GM23338 (cell line): ENCODE results near the gene NOX5. TPM values are rescaled to one million over a fixed set of nuclear protein-coding genes. Genes with fewer than 3 reads are reported as not detected.

Source experiments
- ATAC-seq: fragments of 200-7000 bp; cut with Tn5 transposase; 3 replicates; pipeline ENCODE4 v1.9.1; 2020
- DNase-seq: peaks from one replicate; pipeline ENCODE4 v3.0.0-alpha.2; 2015; ENCODE audit warnings: low spot score
- H2AFZ ChIP-seq: fragments of 200-600 bp; sonication (generic); 2 replicates; pipeline ENCODE4 v1.8.0; 2016; ENCODE audit warnings: antibody characterized with exemption, mild to moderate bottlenecking, moderate library complexity
- H3F3A ChIP-seq: fragments of 200-600 bp; sonication (generic); replicated peaks from 2 replicates; pipeline ENCODE4 v1.8.0; 2017; ENCODE audit warnings: antibody characterized with exemption, mixed run types, low read depth
- H3K27ac ChIP-seq: fragments of 200-600 bp; sonication (generic); 2 replicates; pipeline ENCODE4 v1.6.1; 2016; ENCODE audit warnings: low read depth
- H3K27me3 ChIP-seq: fragments of 200-600 bp; sonication (generic); 2 replicates; pipeline ENCODE4 v1.8.0; 2016; ENCODE audit warnings: mild to moderate bottlenecking, mixed run types, moderate library complexity; ENCODE audit not compliant: insufficient read depth
- H3K36me3 ChIP-seq: fragments of 200-600 bp; sonication (generic); 2 replicates; pipeline ENCODE4 v1.8.0; 2016; ENCODE audit warnings: mild to moderate bottlenecking; ENCODE audit not compliant: insufficient read depth
- H3K4me1 ChIP-seq: fragments of 200-600 bp; sonication (generic); 2 replicates; pipeline ENCODE4 v1.8.0; 2016; ENCODE audit warnings: mild to moderate bottlenecking, moderate library complexity; ENCODE audit not compliant: insufficient read depth
- H3K4me2 ChIP-seq: fragments of 200-600 bp; sonication (generic); 2 replicates; pipeline ENCODE4 v1.7.1; 2017; ENCODE audit warnings: mixed run types
- H3K4me3 ChIP-seq: fragments of 200-600 bp; sonication (generic); 2 replicates; pipeline ENCODE4 v1.6.1; 2016; ENCODE audit warnings: mixed run types
- H3K79me2 ChIP-seq: fragments of 200-600 bp; sonication (generic); replicated peaks from 2 replicates; pipeline ENCODE4 v1.8.0; 2017; ENCODE audit warnings: mild to moderate bottlenecking; ENCODE audit not compliant: insufficient read depth
- H3K9me2 ChIP-seq: fragments of 200-600 bp; sonication (generic); 2 replicates; pipeline ENCODE4 v1.8.0; 2017; ENCODE audit not compliant: insufficient read depth
- H4K20me1 ChIP-seq: fragments of 200-600 bp; sonication (generic); replicated peaks from 2 replicates; pipeline ENCODE4 v1.8.0; 2017; ENCODE audit warnings: mild to moderate bottlenecking; ENCODE audit not compliant: insufficient read depth
- H3K27ac Mint-ChIP-seq: 2 replicates; pipeline ENCODE4 v1.8.0; 2020; ENCODE audit warnings: inconsistent platforms, mild to moderate bottlenecking, moderate library complexity, mixed read lengths
- H3K27me3 Mint-ChIP-seq: 3 replicates; pipeline ENCODE4 v1.8.0; 2022; ENCODE audit warnings: low read depth, mild to moderate bottlenecking, moderate library complexity, mixed read lengths, inconsistent platforms; ENCODE audit not compliant: insufficient read depth, poor library complexity
- H3K36me3 Mint-ChIP-seq: 3 replicates; pipeline ENCODE4 v1.8.0; 2021; ENCODE audit warnings: low read depth, mild to moderate bottlenecking, inconsistent platforms, moderate library complexity, mixed read lengths
- H3K4me1 Mint-ChIP-seq: 3 replicates; pipeline ENCODE4 v1.8.0; 2020; ENCODE audit warnings: mild to moderate bottlenecking, inconsistent platforms, mixed read lengths
- H3K4me3 Mint-ChIP-seq: 3 replicates; pipeline ENCODE4 v1.8.0; 2021; ENCODE audit warnings: moderate library complexity, mild to moderate bottlenecking, inconsistent platforms, mixed read lengths
- H3K9me3 Mint-ChIP-seq: 3 replicates; pipeline ENCODE4 v1.8.0; 2020; ENCODE audit warnings: moderate library complexity, mild to moderate bottlenecking, inconsistent platforms, mixed read lengths
- CREB1 ChIP-seq: fragments of 250-450 bp; sonication (Bioruptor Pico); IDR thresholded peaks from 2 replicates; pipeline ENCODE4 v1.5.0; 2020; ENCODE audit warnings: low read depth, mild to moderate bottlenecking, moderate library complexity
- ETS1 ChIP-seq: IDR thresholded peaks from 2 replicates; pipeline ENCODE4 v1.6.1; 2016; ENCODE audit warnings: antibody characterized with exemption
- EZH2phosphoT487 ChIP-seq: fragments of 200-600 bp; sonication (generic); IDR thresholded peaks from one replicate; pipeline ENCODE4 v1.8.1; 2018; ENCODE audit warnings: antibody characterized with exemption; ENCODE audit not compliant: unreplicated experiment
- JUNB ChIP-seq: IDR thresholded peaks from one replicate; pipeline ENCODE4 v1.6.1; 2016; ENCODE audit warnings: antibody characterized with exemption; ENCODE audit not compliant: unreplicated experiment
- NANOG ChIP-seq: IDR thresholded peaks from 2 replicates; pipeline ENCODE4 v1.6.1; 2016; ENCODE audit warnings: antibody characterized with exemption, borderline replicate concordance
- POLR2AphosphoS5 ChIP-seq: IDR thresholded peaks from 2 replicates; pipeline ENCODE4 v1.6.1; 2016; ENCODE audit warnings: antibody characterized with exemption, low read depth
- ZNF114 ChIP-seq: fragments of 250-450 bp; sonication (Bioruptor Pico); IDR thresholded peaks from 2 replicates; pipeline ENCODE4 v1.5.0; 2020; ENCODE audit warnings: mild to moderate bottlenecking, moderate library complexity
- ZNF331 ChIP-seq: fragments of 250-450 bp; sonication (Bioruptor Pico); IDR thresholded peaks from 2 replicates; pipeline ENCODE4 v1.5.0; 2020; ENCODE audit warnings: low read depth, mild to moderate bottlenecking, moderate library complexity
- polyA plus RNA-seq: library from polyadenylated mRNA; unstranded; fragments of >200 nt; fragmentation: Nextera tagmentation; extraction: Ambion mirVana; gene quantifications from 2 replicates; pipeline ENCODE4 v1.2.1, GENCODE V29; 2016
- total RNA-seq: library from RNA; depleted of rRNA; stranded (reverse); fragments of >200 nt; shearing (Covaris generic); gene quantifications from 2 replicates; pipeline ENCODE4 v1.2.3, GENCODE V29; 2014
- TF ChIP-seq, protein P1 (sequence below): fragments of 250-450 bp; sonication (Bioruptor Pico); IDR thresholded peaks from 2 replicates; pipeline ENCODE4 v1.5.0; 2020; ENCODE audit warnings: mild to moderate bottlenecking, moderate library complexity

NOX5 gene
- total and polyA plus RNA-seq, 2 experiments from 2014 or later: 0.03 TPM; not detected in 1

DNA sequence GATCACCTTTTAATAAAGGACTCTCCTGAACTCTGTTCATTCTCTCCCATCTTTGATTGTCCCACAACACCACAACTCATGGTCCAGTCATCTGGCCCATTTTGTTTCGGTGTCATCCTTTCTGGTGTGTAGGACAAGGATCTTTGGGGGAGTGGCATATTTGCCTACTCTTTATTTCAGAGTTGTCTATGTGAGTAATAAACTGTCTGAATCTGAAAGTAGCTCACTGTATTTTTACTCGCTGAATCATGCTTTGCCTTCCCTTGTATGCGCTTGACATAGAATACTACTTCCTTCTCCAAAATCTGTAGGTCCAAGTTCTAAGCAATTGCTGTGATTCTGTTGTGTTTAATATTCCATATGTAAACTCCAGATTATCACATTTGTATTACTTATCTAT lies 29.9 kb upstream of the NOX5 start (continued):
- TF ChIP-seq, protein P1, sequence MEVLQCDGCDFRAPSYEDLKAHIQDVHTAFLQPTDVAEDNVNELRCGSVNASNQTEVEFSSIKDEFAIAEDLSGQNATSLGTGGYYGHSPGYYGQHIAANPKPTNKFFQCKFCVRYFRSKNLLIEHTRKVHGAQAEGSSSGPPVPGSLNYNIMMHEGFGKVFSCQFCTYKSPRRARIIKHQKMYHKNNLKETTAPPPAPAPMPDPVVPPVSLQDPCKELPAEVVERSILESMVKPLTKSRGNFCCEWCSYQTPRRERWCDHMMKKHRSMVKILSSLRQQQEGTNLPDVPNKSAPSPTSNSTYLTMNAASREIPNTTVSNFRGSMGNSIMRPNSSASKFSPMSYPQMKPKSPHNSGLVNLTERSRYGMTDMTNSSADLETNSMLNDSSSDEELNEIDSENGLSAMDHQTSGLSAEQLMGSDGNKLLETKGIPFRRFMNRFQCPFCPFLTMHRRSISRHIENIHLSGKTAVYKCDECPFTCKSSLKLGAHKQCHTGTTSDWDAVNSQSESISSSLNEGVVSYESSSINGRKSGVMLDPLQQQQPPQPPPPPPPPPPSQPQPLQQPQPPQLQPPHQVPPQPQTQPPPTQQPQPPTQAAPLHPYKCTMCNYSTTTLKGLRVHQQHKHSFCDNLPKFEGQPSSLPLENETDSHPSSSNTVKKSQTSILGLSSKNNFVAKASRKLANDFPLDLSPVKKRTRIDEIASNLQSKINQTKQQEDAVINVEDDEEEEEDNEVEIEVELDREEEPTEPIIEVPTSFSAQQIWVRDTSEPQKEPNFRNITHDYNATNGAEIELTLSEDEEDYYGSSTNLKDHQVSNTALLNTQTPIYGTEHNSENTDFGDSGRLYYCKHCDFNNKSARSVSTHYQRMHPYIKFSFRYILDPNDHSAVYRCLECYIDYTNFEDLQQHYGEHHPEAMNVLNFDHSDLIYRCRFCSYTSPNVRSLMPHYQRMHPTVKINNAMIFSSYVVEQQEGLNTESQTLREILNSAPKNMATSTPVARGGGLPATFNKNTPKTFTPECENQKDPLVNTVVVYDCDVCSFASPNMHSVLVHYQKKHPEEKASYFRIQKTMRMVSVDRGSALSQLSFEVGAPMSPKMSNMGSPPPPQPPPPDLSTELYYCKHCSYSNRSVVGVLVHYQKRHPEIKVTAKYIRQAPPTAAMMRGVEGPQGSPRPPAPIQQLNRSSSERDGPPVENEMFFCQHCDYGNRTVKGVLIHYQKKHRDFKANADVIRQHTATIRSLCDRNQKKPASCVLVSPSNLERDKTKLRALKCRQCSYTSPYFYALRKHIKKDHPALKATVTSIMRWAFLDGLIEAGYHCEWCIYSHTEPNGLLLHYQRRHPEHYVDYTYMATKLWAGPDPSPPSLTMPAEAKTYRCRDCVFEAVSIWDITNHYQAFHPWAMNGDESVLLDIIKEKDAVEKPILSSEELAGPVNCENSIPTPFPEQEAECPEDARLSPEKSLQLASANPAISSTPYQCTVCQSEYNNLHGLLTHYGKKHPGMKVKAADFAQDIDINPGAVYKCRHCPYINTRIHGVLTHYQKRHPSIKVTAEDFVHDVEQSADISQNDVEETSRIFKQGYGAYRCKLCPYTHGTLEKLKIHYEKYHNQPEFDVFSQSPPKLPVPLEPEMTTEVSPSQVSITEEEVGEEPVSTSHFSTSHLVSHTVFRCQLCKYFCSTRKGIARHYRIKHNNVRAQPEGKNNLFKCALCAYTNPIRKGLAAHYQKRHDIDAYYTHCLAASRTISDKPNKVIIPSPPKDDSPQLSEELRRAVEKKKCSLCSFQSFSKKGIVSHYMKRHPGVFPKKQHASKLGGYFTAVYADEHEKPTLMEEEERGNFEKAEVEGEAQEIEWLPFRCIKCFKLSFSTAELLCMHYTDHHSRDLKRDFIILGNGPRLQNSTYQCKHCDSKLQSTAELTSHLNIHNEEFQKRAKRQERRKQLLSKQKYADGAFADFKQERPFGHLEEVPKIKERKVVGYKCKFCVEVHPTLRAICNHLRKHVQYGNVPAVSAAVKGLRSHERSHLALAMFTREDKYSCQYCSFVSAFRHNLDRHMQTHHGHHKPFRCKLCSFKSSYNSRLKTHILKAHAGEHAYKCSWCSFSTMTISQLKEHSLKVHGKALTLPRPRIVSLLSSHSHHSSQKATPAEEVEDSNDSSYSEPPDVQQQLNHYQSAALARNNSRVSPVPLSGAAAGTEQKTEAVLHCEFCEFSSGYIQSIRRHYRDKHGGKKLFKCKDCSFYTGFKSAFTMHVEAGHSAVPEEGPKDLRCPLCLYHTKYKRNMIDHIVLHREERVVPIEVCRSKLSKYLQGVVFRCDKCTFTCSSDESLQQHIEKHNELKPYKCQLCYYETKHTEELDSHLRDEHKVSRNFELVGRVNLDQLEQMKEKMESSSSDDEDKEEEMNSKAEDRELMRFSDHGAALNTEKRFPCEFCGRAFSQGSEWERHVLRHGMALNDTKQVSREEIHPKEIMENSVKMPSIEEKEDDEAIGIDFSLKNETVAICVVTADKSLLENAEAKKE: no peak
- TF ChIP-seq ETS1: no peak
- no peak for TF ChIP-seq POLR2AphosphoS5
- TF ChIP-seq NANOG: no peak
- TF ChIP-seq ZNF331 (CRISPR knock-in tag): no peak
- TF ChIP-seq JUNB: no peak
- TF ChIP-seq EZH2phosphoT487: no peak
- TF ChIP-seq ZNF114 (CRISPR knock-in tag): no peak
- no peak for TF ChIP-seq CREB1 (CRISPR knock-in tag)

DNA sequence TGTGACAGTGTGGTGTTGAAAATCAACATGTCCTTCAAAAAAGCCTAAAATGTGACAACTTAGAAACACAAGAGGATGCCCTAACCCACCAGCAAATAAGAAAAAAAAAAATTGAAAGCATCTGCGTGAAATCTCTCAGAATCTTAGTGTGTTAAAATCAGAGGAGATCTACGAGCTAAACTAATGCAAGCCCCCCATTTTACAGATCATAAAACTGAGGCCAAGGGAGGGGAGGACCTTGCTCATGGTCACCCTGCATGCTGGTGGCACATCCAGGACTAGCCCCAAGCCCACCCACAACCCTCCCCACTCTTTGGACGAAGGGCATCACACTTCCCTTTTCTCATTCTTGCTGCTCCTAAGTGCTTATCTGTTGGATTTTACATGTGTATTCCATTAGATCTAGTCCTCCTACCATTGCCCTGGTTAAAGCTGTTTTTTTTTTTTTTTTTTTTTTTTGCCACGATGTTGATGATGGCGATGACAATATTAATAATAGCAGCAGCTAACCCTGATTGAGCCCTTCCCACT lies 29.1 kb upstream of the NOX5 start:
- Histone ChIP-seq H3K79me2 (no peaks in the 10 kb centered on the region), H3K4me2 (no peak overlapping the region), H2AFZ (no peak overlapping the region), H3K27ac (no peak overlapping the region), H3K4me1 (peaks cover 5% of the 10 kb centered on the region), H4K20me1 (no peaks in the 10 kb centered on the region), H3K9me2 (no peaks in the 10 kb centered on the region), H3K4me3 (no peak overlapping the region), H3F3A (no peaks in the 10 kb centered on the region), H3K27me3 (no peaks in the 10 kb centered on the region), H3K36me3 (no peaks in the 10 kb centered on the region; the same call in 1 of the 2 replicates)
- no peak overlapping the region for H3K4me3 Mint-ChIP-seq
- no peak overlapping the region for H3K27ac Mint-ChIP-seq
- peaks cover 32% of the 10 kb centered on the region for H3K9me3 Mint-ChIP-seq
- peaks cover 19% of the 10 kb centered on the region for H3K36me3 Mint-ChIP-seq
- TF ChIP-seq, protein P1: no peak
- H3K4me1 Mint-ChIP-seq: peaks cover 7% of the 10 kb centered on the region
- H3K27me3 Mint-ChIP-seq: peaks cover 12% of the 10 kb centered on the region
- ATAC-seq (no peak), DNase-seq (no peak)
